Uterus (tissue), 2 donors: Measurements from ENCODE around the gene SSTR3.

ENCODE experiments used
- POLR2A ChIP-seq, 2 donors: fragments of 450-650 bp; IDR thresholded peaks; one replicate each; pipeline ENCODE4 v1.6.1; 2016; ENCODE audit warnings: antibody characterized with exemption in 2 of 2, mild to moderate bottlenecking in 1 of 2, moderate library complexity in 1 of 2
- TF ChIP-seq, protein P1 (sequence below), 4 experiments: fragments of 200-600 bp in 2 of 4; fragments of 450-650 bp in 2 of 4; sonication (generic) in 2 of 4; IDR thresholded peaks; one replicate each; pipeline ENCODE4 v1.5.1; 2016 to 2019; ENCODE audit warnings: antibody characterized with exemption in 4 of 4, mild to moderate bottlenecking in 2 of 4, moderate library complexity in 1 of 4

DNA sequence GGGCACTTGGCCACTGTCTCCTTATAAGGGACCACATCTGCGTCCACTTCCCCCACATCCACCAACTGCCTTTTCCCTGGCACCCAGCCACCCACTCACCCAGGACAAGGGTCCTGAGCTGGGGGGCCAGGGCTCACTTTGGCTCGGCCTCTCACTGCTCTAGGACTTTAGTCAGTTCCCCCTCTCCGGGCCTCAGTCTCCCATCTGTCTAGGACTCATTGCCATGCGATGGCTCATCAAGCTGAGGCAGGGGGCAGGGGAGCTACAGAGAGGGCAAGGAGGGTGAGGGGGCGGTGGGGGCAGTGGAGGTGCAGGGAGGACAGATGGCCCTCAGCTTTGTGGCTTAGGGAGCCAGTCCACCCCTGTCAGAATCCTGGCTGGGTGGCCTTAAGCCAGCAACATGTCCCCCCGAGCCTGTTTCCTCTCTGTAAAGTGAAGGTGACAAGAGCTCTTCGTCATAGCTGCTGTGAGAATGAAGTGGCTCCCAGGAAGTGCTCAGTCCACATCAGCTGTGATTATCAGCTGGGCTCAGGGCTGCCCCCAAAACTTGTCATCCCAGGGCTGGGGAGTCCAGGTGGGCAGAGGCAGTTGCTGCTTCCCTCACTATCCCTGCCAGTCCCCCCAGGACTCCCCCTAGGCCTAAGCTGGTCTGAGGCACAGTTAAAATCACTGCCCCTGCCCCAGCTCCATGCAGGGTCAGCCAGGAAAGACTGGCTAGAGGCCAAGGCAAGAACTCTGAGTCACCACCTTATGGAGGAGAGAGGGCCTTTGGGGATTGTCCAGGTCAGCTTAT, 16.9 kb upstream of the SSTR3 start:
- TF ChIP-seq, protein P1, sequence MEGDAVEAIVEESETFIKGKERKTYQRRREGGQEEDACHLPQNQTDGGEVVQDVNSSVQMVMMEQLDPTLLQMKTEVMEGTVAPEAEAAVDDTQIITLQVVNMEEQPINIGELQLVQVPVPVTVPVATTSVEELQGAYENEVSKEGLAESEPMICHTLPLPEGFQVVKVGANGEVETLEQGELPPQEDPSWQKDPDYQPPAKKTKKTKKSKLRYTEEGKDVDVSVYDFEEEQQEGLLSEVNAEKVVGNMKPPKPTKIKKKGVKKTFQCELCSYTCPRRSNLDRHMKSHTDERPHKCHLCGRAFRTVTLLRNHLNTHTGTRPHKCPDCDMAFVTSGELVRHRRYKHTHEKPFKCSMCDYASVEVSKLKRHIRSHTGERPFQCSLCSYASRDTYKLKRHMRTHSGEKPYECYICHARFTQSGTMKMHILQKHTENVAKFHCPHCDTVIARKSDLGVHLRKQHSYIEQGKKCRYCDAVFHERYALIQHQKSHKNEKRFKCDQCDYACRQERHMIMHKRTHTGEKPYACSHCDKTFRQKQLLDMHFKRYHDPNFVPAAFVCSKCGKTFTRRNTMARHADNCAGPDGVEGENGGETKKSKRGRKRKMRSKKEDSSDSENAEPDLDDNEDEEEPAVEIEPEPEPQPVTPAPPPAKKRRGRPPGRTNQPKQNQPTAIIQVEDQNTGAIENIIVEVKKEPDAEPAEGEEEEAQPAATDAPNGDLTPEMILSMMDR (IDR thresholded peaks at IDR 0.05): no peak
- no peak for TF ChIP-seq POLR2A (IDR thresholded peaks at IDR 0.05)
